Fibroblast of skin of right quadriceps (primary cell): ENCODE data around the gene RCOR1.
"Not testable (repeated sequence)": the region's sequence is repeated elsewhere in the genome, so short reads cannot be mapped to it uniquely, and the experiment has no call there.

Experiments
- DNase-seq: peaks from one replicate; pipeline ENCODE4 v3.0.0-alpha.2; 2013

RCOR1 gene

DNA sequence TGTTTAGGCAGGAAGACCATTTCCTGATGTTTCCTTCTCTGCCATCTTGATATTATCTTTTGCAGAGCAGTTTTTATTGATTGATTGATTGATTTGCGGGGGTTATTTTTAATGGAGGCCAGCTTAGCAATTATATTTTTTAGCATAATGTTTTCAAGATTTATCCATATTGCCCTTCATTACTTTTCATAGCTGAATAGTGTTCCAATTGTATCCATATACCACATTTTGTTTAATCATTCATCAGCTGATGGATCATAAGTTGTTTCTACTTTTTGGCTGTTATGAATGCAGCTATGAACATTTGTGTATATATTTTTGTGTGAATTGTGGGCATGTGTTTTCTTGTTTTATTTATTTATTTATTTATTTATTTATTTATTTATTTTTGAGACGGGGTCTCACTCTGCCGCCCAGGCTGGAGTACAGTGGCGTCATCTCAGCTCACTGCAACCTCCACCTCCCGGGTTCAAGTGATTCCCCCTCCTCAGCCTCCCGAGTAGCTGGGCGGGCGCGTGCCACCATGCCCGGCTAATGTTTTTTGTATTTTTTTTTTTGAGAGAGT is 20.9 kb upstream of the RCOR1 start:
- no peak for DNase-seq

- not testable (repeated sequence) for DNase-seq
These were observed 19.3 kb upstream of the RCOR1 start for GRCh38 chr14:102573161-102573560.

GRCh38 chr14:102573591-102574046 is 18.8 kb upstream of the RCOR1 start:
- no peak for DNase-seq

DNA sequence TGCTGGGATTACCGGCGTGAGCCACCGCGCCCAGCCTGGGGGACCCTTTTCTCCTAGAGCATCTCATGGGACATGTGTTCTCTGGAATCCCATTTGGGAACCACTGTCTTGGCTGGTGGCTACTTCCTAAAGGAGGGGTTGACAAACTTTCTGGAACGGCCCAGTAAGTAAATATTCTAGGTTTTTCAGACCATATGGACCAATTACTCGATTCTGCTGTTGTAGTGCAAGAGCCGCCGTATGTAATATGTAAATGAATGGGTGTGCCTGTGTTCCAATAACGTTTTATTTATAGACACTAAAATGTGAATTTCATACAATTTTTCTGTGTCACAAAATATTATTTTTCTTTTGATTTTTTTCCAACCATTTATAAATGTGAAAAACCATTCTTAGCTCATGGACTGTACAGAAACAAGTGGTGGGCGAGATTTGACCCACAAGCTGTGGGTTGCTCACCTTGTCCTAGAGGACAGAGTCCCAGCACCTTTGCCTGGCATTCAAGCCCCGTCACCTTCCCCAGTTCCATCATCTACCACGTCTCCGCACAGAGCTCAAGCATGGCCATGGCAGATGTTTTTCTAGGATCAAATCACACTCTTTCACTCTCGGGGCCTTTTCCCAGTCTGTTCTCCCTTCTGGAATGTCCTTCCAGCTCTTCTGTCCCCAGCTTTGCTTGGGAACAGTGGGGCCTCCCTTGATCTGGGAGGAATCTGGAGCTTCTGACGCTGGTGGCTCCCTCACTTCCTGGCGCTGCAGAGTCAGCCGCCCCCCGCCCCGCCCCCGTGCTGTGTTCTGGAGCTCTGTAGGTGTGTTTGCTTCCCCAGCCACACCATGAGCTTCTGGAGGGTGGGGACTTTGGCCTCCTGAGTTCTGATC is 17.9 kb upstream of the RCOR1 start:
- peak; percentile 39 for DNase-seq

DNA sequence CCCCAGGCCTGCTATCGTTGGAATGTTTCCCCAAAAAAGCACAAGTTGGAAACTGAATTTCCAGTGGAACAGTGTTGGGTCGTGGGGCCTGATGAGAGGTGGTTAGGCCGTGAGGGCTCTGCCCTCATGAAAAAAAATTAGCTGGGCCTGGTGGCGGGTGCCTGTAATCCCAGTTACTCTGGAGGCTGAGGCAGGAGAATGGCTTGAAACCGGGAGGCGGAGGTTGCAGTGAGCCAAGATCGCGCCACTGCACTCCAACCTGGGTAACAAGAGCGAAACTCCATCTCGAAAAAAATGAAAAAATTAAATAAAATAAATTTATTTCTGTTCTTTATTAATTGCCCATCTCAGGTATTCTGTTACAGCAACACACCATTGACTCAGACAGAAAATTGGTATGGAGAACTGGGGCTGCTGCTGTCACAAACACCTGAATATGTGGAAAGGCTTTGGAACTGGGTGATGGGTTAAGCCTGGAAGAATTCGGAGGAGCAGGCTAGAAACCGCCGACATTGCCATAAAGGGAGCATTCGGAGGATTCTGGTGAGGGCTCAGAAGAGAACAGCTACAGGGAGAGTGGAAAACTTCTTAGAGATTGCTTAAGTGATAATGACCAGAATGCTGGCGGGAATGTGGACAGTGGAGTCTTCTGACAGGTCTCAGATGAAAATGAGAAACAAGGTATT is 17.1 kb upstream of the RCOR1 start:
- DNase-seq: no peak

DNA sequence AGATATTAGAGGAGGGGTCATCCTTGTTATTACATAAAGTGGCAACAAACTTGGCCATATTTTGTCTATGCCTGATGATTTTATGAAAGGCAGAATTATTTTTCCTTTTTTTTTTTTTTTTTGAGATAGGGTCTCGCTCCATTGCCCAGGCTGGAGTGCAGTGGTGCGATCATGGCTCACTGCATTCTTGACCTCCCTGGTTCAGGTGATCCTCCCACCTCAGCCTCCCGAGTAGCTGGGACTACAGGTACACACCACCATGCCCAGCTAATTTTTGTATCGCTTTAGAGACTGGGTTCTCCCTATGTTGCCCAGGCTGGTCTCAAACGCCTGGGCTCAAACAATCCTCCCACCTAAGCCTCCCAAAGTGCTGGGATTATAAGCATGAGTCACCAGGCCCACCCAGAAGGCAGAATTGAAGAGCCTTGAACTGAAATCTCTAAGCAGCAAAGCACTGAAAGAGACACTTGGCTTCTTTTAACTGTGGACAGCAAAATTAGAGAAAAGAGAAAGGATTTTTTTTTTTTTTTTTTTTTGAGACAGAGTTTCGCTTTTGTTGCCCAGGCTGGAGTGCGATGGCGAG is 16.5 kb upstream of the RCOR1 start:
- DNase-seq: peak; percentile 44

- no peak for DNase-seq
These were observed 13.6 kb upstream of the RCOR1 start for GRCh38 chr14:102578821-102579220.

GRCh38 chr14:102579696-102580549 is 12.5 kb upstream of the RCOR1 start:
- DNase-seq: peak; percentile 89

DNA sequence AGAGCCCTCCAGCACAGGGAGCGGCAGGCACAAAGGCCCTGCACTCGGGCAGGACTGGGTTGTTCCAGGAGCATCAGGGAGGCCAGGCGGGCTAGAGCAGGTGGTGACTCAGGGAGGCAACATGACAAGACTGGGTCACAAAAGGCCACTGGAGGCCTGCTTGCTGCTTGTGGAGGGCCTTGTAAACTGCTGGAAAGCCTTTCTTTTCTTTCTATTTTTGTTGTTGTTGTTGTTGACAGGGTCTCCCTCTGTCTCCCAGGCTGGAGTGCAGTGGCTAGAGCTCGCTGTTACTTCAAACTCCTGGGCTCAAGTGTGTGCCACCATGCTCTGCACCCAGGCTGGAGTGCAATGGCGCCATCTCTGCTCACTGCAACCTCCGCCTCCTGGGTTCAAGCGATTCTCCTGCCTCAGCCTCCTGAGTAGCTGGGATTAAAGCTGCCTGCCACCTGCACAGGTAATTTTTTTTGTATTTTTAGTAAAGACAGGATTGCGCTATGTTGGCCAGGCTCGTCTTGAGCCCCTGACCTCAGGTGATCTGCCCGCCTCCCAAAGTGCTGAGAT is 11.8 kb upstream of the RCOR1 start:
- DNase-seq: no peak

DNA sequence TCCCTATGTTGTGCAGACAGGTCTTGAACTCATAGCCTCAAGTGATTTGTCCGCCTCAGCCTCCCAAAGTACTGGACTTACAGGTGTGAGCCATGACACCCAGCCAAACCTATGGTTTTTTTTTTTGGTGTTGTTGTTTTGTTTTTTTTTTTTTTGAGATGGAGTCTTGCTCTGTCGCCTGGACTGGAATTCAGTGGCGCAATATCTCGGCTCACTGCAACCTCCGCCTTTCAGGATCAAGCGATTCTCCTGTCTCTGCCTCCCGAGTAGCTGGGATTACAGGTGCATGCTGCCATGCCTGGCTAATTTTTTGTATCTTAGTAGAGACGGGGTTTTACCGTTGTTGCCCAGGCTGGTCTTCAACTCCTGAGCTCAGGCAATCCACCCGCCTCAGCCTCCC is 11.3 kb upstream of the RCOR1 start:
- no peak for DNase-seq

GRCh38 chr14:102583726-102584125 is 8.7 kb upstream of the RCOR1 start:
- no peak for DNase-seq

- peak; percentile 39 for DNase-seq
These were observed 7.3 kb upstream of the RCOR1 start for GRCh38 chr14:102584871-102585869.

DNA sequence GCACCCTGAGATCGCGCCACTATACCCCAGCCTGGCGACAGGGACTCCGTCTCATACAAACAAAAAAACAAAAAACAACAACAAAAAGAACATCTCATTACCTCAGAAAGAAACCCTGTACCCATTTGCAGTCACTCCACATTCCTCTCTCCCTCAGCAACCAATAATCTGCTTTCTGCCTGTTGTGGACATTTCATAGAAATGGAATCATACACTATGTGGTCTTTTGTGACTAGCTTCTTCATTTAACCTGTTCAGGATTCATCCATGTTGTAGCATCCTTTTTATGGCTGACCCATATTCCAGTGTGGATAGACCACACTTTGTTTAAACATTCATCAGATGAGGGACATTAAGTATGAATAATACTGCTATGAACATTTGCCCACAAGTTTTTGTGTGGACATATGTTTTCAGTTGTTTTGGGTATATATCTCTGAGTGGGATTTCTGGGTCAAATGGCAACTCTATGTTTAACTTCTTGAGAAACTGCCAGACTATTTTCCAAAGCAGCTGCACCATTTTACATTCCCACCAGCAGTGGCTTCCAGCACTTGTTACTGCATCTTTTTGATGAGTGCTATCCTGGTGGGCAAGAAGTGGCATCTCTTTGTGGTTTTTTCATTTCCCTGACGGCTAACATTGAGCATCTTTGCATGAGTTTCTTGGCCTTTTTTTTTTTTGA is 5.9 kb upstream of the RCOR1 start:
- peak; percentile 66 for DNase-seq

DNA sequence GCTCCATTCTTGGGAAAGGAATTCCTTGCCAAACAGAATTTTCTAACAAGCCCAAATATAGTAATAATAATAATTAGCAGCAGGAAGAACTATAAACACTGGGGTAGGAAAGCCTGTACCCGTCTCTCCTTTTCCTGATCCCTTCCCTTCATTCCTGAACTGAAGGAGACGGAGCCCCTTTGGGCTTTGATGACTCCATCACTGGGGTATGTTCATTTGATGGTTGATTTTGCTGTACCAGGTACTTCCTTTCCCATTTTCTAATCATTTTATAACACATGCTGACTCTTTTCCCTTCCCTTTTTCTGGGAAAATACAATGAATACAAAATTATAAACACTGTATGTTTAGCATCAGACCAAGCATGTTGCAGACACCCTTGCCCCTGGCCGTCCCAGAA is 3.6 kb upstream of the RCOR1 start:
- peak; percentile 38 for DNase-seq

DNA sequence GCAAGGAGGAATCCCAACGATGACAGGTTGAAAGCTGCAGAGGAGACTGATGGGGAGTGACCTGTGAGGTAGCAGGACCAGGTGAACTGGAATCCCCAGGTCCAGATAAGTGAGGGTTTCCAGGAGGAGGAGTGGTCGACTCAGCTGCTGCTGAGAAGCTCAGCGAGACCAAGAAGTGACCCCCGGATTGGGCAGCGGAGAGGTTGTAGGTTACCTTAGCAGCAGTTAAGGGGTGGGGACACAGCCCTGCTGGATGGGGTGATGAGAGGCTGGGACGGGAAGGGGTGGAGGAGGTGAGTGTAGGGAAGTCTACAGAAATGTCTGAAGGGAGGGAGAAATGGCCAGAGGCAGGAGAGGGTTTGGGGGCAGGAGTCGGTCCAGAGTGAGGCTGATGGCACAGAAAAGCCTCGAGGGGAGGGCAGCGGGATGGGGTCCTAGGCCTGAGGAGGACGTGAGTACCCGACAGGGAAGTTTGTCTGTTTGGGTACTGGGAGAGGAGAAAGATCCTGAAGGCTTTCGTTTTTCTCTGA is 2.6 kb upstream of the RCOR1 start:
- DNase-seq: no peak

GRCh38 chr14:102590667-102591099 is 1.8 kb upstream of the RCOR1 start:
- no peak for DNase-seq

GRCh38 chr14:102591372-102591943 is 991 bp upstream of the RCOR1 start:
- DNase-seq: peak; percentile 34

GRCh38 chr14:102592763-102593060 is 263 bp downstream of the RCOR1 start:
- no peak for DNase-seq

DNA sequence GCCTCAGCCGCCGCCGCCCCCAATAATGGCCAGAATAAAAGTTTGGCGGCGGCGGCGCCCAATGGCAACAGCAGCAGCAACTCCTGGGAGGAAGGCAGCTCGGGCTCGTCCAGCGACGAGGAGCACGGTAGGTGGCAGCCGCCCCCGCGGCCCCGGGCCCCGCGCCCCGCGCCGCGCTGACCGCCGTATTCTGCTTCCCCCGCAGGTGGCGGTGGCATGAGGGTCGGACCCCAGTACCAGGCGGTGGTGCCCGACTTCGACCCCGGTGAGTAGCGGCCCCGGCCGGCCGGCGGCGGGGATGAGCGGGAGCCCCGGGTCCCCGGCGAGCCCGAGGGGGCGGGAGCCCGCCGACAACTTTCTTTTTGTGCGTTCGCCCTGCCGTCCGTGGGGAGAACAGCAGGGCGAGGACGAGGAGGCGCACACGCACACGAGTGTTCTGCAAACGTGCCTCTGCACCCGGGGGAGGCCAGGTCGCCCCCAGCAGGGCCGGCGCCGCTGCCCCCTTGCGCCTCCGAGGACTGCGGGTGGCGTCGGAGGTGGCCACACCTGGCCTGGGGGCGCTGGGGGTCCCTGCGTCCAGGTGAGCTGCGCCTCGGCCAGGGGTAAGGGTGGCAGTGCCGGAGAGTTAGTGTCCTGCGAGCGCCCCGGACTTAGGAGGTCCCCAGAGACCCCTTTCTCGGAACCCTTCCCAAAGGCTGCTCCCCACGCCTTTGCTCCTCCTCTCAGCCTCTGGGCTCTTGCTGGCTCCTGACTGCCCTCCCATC is 794 bp downstream of the RCOR1 start:
- no peak for DNase-seq
